Endothelial cell (in vitro differentiated cells): ENCODE results near the gene DOCK10. TPM values are rescaled to one million over a fixed set of nuclear protein-coding genes. Genes with fewer than 3 reads are reported as not detected.

ENCODE experiments used
- DNase-seq: peaks from one replicate; pipeline ENCODE4 v3.0.0; 2021; ENCODE audit warnings: low spot score
- H3K27ac Mint-ChIP-seq: one replicate; pipeline ENCODE4 v1.8.0; 2021; ENCODE audit warnings: mixed read lengths, inconsistent platforms; ENCODE audit not compliant: unreplicated experiment
- H3K27me3 Mint-ChIP-seq: one replicate; pipeline ENCODE4 v1.8.0; 2021; ENCODE audit warnings: mild to moderate bottlenecking, moderate library complexity, mixed read lengths, inconsistent platforms; ENCODE audit not compliant: unreplicated experiment
- H3K36me3 Mint-ChIP-seq: one replicate; pipeline ENCODE4 v1.8.0; 2021; ENCODE audit warnings: mild to moderate bottlenecking, low read depth, mixed read lengths, inconsistent platforms; ENCODE audit not compliant: unreplicated experiment
- H3K4me1 Mint-ChIP-seq: one replicate; pipeline ENCODE4 v1.8.0; 2021; ENCODE audit warnings: mild to moderate bottlenecking, mixed read lengths, inconsistent platforms; ENCODE audit not compliant: unreplicated experiment
- H3K4me3 Mint-ChIP-seq: one replicate; pipeline ENCODE4 v1.8.0; 2021; ENCODE audit warnings: mild to moderate bottlenecking, mixed read lengths, inconsistent platforms; ENCODE audit not compliant: unreplicated experiment
- H3K9me3 Mint-ChIP-seq: one replicate; pipeline ENCODE4 v1.8.0; 2021; ENCODE audit warnings: mixed read lengths, inconsistent platforms; ENCODE audit not compliant: unreplicated experiment
- CTCF ChIP-seq: fragments of 200-600 bp; sonication (generic); IDR thresholded peaks from one replicate; pipeline ENCODE4 v1.5.0; 2021; ENCODE audit warnings: antibody characterized with exemption; ENCODE audit not compliant: unreplicated experiment
- total RNA-seq: library from RNA; stranded (reverse); fragmentation: NEBNext Ultra II Directional; extraction: Animal tissue kit (Norgen Biotek cat#: 25700); gene quantifications from one replicate; pipeline ENCODE4 v1.2.1, GENCODE V29; 2021; ENCODE audit not compliant: unreplicated experiment

The DOCK10 gene
- total RNA-seq, 1 donor from 2014 or later: 7.6 TPM

GRCh38 chr2:224933431-224933830 is 108.8 kb downstream of the DOCK10 start:
- Mint-ChIP-seq H3K27me3 (no peaks in the 10 kb centered on the region), H3K27ac (no peak overlapping the region), H3K4me3 (no peak overlapping the region), H3K9me3 (no peaks in the 10 kb centered on the region), H3K36me3 (no peaks in the 10 kb centered on the region), H3K4me1 (peaks cover 4% of the 10 kb centered on the region)
- TF ChIP-seq CTCF: no peak
- DNase-seq: no peak

- Mint-ChIP-seq H3K4me3 (no peak overlapping the region), H3K27me3 (no peaks in the 10 kb centered on the region), H3K27ac (no peak overlapping the region), H3K36me3 (no peaks in the 10 kb centered on the region), H3K4me1 (peaks cover 2% of the 10 kb centered on the region), H3K9me3 (no peaks in the 10 kb centered on the region)
- no peak for TF ChIP-seq CTCF
- no peak for DNase-seq
These were observed 109.7 kb downstream of the DOCK10 start for GRCh38 chr2:224932522-224932921.

- H3K27me3 Mint-ChIP-seq: no peaks in the 10 kb centered on the region
- no peak overlapping the region for H3K4me3 Mint-ChIP-seq
- no peak for DNase-seq
- no peaks in the 10 kb centered on the region for H3K4me1 Mint-ChIP-seq
- no peaks in the 10 kb centered on the region for H3K36me3 Mint-ChIP-seq
- no peak for TF ChIP-seq CTCF
- no peak overlapping the region for H3K27ac Mint-ChIP-seq
- no peaks in the 10 kb centered on the region for H3K9me3 Mint-ChIP-seq
These were observed 110.3 kb downstream of the DOCK10 start for GRCh38 chr2:224931956-224932355.

- H3K4me1 Mint-ChIP-seq: peaks cover 3% of the 10 kb centered on the region
- no peak for TF ChIP-seq CTCF
These were observed 111.3 kb downstream of the DOCK10 start for GRCh38 chr2:224930990-224931389.

GRCh38 chr2:224930124-224930523 is 112.1 kb downstream of the DOCK10 start:
- no peaks in the 10 kb centered on the region for H3K36me3 Mint-ChIP-seq
- no peaks in the 10 kb centered on the region for H3K9me3 Mint-ChIP-seq
- H3K27ac Mint-ChIP-seq: no peak overlapping the region
- H3K27me3 Mint-ChIP-seq: no peaks in the 10 kb centered on the region
- H3K4me3 Mint-ChIP-seq: no peak overlapping the region
- no peak for TF ChIP-seq CTCF
- no peak for DNase-seq
- peaks cover 3% of the 10 kb centered on the region for H3K4me1 Mint-ChIP-seq

More at GRCh38 chr2:224930990-224931389, 111.3 kb downstream of the DOCK10 start:
- H3K9me3 Mint-ChIP-seq: no peaks in the 10 kb centered on the region
- DNase-seq: no peak
- no peak overlapping the region for H3K4me3 Mint-ChIP-seq
- H3K27ac Mint-ChIP-seq: no peak overlapping the region
- no peaks in the 10 kb centered on the region for H3K36me3 Mint-ChIP-seq
- no peaks in the 10 kb centered on the region for H3K27me3 Mint-ChIP-seq
